LNCaP clone FGC (cell line): ENCODE results near the gene RPS6KA3.
"Not testable (repeated sequence)": the region's sequence is repeated elsewhere in the genome, so short reads cannot be mapped to it uniquely, and the experiment has no call there.

Source experiments
- DNase-seq: peaks from one replicate; pipeline ENCODE4 v3.0.0-alpha.2; 2011; ENCODE audit warnings: low read depth
- H3K4me3 ChIP-seq: 2 replicates; pipeline ENCODE4 v1.5.1; 2011; ENCODE audit warnings: mild to moderate bottlenecking, low read depth, low read length, control low read depth
- CTCF ChIP-seq: IDR thresholded peaks from 2 replicates; pipeline ENCODE4 v1.5.1; 2012; ENCODE audit warnings: mild to moderate bottlenecking; ENCODE audit not compliant: control insufficient read depth, insufficient read depth; ENCODE audit errors: extremely low read depth

RPS6KA3 gene

GRCh38 chrX:20189171-20189570, 77.5 kb downstream of the RPS6KA3 start:
- TF ChIP-seq CTCF: no peak
- H3K4me3 ChIP-seq: no peak overlapping the region
- DNase-seq: peak; percentile 15

DNA sequence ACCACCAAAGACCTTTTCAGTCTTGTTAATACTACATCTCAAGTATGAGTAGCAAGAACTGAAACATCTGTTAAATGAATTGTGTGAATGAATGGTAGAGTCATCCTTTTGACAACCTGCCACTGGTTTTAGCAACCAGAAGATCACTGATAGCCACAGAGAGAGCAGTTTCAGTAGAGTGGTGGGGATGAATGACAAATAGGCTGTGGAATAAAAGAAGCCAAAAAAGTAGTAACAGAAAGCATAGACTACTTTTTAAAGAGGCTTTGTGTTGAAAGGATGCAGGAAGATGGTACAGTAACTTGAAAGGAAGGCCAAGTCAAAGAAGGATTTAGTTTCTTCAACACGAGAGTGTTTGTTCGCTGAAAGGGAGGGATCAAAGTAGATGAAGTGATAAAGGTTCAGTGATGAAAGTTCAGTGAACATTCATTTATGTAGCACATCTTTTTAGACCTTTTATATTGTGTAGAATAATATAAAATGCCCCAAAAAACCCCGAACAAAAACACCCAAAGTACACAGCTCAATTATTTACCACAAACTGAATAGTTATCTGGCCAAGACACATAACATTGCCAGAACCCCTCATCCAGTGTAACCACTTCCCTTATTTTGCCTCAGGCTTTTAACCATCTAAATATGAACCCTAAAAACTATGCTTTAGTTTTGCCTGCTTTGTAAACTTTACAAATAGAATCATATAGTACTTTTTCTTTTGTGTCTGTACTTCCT, 84.9 kb downstream of the RPS6KA3 start:
- no peak for TF ChIP-seq CTCF
- no peak overlapping the region for H3K4me3 ChIP-seq
- no peak for DNase-seq

DNA sequence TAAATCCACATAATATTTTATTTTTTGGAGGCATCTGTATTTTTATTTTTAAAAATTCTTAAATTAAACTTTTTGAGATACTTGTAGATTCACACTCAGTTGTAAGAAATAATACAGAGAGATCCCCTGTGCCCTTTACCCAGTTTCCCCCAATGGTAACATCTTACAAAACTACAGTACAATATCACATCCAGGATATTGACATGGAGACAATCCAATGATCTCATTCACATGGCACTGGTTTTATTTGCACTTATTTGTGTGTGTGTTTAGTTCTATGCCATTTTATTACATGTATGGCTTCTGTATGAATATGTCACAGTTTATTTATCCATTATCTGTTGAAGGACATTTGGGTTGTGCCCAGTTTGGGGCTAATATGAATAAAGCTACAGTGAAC, 89.6 kb downstream of the RPS6KA3 start:
- H3K4me3 ChIP-seq: no peak overlapping the region
- TF ChIP-seq CTCF: no peak
- peak; percentile 63 for DNase-seq

- DNase-seq: no peak
- no peak overlapping the region for H3K4me3 ChIP-seq
- no peak for TF ChIP-seq CTCF
These were observed 92.9 kb downstream of the RPS6KA3 start for GRCh38 chrX:20173856-20174255.

GRCh38 chrX:20173313-20173712, 93.4 kb downstream of the RPS6KA3 start:
- no peak for TF ChIP-seq CTCF
- no peak overlapping the region for H3K4me3 ChIP-seq
- DNase-seq: no peak

DNA sequence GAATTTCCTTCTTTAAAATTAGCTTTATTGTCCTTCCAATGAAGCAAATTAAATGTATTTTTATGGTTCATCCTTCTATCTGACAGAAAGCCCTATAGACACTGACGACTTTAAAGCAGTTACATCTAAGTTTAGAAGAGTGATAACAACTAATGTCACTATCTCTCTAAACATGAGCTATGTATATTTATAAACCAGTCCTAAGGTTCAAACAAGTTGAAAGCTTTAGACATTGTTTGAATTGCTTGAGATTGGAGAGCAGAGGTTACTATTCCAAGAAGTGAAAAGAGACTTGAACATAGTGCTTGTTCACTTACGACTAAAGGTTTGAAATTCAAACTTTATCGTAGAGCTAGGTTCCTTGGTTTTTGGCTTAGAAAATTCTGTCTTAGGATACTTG, 94.8 kb downstream of the RPS6KA3 start:
- H3K4me3 ChIP-seq: no peak overlapping the region
- DNase-seq: no peak
- TF ChIP-seq CTCF: no peak

GRCh38 chrX:20162516-20162915, 104.2 kb downstream of the RPS6KA3 start:
- DNase-seq, H3K4me3 ChIP-seq: not testable (repeated sequence)
